IPS-NIHi7 (cell line): ENCODE data around the gene NDUFS5.
A peak's percentile ranks its signal among the peaks of the same experiment; 100 is the strongest.
"Not testable (repeated sequence)": the region's sequence is repeated elsewhere in the genome, so short reads cannot be mapped to it uniquely, and the experiment has no call there.

ENCODE experiments used
- DNase-seq: peaks from one replicate; pipeline ENCODE4 v3.0.0; 2012; ENCODE audit warnings: mixed read lengths; ENCODE audit errors: extremely low spot score

Gene NDUFS5

GRCh38 chr1:39063775-39064174, 37.6 kb downstream of the NDUFS5 start:
- no peak for DNase-seq

DNA sequence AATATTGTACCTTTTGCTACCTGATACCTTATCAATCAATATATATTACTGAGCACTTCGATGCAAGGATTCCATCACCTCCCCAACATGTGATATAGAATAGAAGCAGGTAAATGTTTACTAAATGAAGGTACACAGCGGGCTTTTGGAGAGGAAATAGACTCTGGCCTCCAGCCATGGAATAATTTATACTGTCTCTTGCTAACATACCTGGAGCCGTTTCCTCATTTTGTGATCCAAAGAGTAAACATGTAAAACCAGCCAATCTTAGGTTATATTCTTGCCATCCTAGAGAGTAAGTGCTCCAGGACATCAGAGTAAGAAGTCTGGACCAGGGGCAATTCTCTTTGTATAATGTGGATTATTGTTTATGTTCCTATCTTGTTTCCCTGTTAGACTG, 39.4 kb downstream of the NDUFS5 start:
- no peak for DNase-seq

GRCh38 chr1:39068227-39068626, 42.1 kb downstream of the NDUFS5 start:
- DNase-seq: not testable (repeated sequence)

DNA sequence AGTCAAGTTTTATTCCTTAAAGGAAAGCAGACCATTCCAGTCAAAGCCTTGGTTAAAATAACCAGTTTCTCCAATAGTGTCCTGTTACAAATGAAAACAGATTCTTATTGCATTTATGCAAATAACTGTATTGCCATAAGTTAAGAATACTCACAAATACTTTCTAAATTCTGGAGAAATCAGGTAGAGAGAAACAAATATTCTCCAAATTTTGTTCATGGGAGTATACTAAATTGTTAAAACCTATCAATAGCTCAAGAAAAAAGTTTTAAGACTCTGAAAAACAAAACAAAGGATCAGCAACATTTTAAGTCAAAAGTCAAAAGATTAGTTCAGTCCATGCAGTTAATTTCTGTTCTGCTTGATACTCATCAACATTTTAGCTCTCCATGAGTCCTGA, 45.4 kb downstream of the NDUFS5 start:
- DNase-seq: not testable (repeated sequence)

DNA sequence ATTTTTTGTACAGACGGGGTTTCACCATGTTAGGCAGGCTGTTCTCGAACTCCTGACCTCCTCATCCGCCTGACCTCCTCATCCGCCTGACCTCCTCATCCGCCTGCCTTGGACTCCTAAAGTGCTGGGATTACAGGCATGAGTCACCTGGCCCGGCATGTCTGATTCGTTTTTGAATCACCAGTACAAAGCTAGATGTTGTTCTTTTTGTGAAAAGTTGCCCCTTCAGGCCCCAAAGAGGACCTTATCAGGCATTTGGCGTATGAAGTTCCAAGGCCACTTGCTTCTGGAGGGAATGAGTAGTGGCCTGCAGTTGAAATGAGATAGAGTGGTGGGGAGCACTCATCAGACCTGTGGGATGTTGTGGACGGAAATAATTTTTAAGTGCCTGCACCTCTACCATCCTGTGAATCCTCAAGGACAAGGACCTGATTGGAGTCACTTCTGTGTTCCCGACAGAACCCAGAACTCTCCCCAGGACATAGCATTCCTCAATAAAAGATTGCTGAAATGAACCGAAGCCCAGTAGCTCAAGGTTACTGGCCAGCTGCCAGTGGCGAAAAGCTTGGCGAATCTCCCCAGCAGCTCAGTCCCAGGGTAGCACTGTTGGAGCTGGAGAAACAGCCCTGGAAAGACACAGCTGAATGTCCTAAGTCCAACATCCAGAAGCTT, 50.1 kb downstream of the NDUFS5 start:
- DNase-seq: no peak

DNA sequence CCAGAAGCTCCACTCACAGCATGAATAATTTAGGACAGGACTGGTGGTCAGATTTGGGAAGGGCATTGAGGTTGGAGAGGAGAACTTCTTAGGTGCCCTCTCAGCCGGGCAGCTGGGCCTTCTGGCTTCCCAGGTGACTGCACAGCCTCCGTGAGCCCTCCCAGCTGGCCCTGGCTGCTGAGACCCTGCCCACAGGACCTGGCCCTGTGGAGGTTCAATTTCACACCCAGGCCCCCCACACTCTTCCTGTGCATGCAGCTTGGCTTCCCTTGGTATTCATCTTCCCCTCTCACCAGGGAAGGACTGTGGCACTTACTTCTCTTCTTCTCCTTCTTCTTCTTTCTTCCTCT, 50.6 kb downstream of the NDUFS5 start:
- DNase-seq: no peak

DNA sequence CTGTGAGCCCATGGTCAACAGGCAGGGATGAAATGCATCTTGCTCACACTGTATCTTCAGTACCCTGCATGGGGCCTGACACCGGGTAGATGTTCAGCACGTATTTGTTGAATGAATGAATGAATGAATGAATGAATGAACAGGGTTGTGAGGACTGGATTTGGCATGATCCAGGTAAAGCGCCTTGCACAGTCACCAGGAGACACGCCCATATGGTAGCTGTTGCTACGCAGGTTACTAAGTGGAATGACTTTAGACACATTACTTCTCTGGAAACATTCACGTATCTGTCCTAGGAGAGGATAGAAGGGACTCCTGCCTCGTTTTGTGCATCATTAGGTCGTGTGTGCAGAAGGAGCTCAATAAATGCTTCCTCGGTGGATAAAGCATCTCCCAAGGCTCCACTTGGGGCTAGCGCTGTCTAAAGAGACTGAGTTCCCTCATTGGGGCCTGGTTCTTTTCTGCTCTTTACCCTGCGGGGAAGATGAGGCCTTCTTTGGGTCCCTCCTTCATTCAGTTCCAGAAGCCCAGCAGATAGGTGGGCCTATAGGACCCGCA, 54.2 kb downstream of the NDUFS5 start:
- no peak for DNase-seq

- peak; percentile 82 for DNase-seq
Measured at GRCh38 chr1:39080831-39081270, 54.7 kb downstream of the NDUFS5 start.

- DNase-seq: peak; percentile 50
Measured at GRCh38 chr1:39081271-39082009, 55.3 kb downstream of the NDUFS5 start.

- peak; percentile 40 for DNase-seq
Measured at GRCh38 chr1:39082010-39082799, 56.1 kb downstream of the NDUFS5 start.

GRCh38 chr1:39082811-39083576, 56.8 kb downstream of the NDUFS5 start:
- DNase-seq: no peak

GRCh38 chr1:39084191-39084590, 58.0 kb downstream of the NDUFS5 start:
- no peak for DNase-seq
